A549 (cell line): ENCODE measurements around the gene TMEM186.

ENCODE experiments used
- CHD2 ChIP-seq: fragments of 150-350 bp; IDR thresholded peaks from 2 replicates; pipeline ENCODE4 v1.6.1; 2014; ENCODE audit warnings: low read length; ENCODE audit not compliant: partially characterized antibody
- EP300 ChIP-seq, 2 experiments: fragments of >200 bp; sonication (Bioruptor Twin); formaldehyde crosslinking; IDR thresholded peaks; 2 replicates in 1 of 2; 3 replicates in 1 of 2; pipeline ENCODE4 v1.6.1; 2016 to 2017
- POLR2A ChIP-seq: IDR thresholded peaks from 2 replicates; pipeline ENCODE4 v1.6.1; 2012; ENCODE audit warnings: mild to moderate bottlenecking, low read length
- ZC3H11A ChIP-seq: fragments of 450-650 bp; IDR thresholded peaks from 2 replicates; pipeline ENCODE4 v1.6.1; 2014; ENCODE audit warnings: antibody characterized with exemption, mild to moderate bottlenecking
- TF ChIP-seq, protein P1 (sequence below): fragments of >200 bp; sonication (Bioruptor Twin); formaldehyde crosslinking; IDR thresholded peaks from 3 replicates; pipeline ENCODE4 v1.5.1; 2016
- TF ChIP-seq, protein P2 (sequence below): fragments of 450-650 bp; IDR thresholded peaks from 2 replicates; pipeline ENCODE4 v1.6.1; 2014; ENCODE audit warnings: antibody characterized with exemption

DNA sequence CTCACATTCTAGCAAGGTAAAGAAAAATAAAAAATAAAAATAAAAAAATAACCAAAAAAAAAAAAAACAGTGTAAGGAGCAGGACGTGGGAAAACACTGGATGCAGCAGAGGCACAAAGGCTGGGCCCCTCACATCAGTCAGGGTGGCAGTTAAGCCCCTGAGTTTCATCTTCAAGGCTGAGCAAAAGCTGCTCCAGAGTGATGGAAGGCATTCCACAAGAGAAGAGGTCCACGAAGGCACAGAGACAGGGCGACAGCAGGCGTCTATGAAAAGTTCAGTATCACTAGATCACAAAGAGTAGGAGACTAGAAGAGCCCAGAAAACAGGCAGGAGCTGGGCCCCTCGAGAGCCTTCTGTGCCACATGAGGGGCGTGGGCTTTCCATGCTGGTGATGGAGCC lies 12.0 kb downstream of the TMEM186 start:
- TF ChIP-seq CHD2 = no peak
- TF ChIP-seq, protein P1, sequence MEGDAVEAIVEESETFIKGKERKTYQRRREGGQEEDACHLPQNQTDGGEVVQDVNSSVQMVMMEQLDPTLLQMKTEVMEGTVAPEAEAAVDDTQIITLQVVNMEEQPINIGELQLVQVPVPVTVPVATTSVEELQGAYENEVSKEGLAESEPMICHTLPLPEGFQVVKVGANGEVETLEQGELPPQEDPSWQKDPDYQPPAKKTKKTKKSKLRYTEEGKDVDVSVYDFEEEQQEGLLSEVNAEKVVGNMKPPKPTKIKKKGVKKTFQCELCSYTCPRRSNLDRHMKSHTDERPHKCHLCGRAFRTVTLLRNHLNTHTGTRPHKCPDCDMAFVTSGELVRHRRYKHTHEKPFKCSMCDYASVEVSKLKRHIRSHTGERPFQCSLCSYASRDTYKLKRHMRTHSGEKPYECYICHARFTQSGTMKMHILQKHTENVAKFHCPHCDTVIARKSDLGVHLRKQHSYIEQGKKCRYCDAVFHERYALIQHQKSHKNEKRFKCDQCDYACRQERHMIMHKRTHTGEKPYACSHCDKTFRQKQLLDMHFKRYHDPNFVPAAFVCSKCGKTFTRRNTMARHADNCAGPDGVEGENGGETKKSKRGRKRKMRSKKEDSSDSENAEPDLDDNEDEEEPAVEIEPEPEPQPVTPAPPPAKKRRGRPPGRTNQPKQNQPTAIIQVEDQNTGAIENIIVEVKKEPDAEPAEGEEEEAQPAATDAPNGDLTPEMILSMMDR = no peak
- TF ChIP-seq ZC3H11A = no peak
- no peak for TF ChIP-seq EP300 (IDR thresholded peaks at IDR 0.05)
- TF ChIP-seq, protein P2, sequence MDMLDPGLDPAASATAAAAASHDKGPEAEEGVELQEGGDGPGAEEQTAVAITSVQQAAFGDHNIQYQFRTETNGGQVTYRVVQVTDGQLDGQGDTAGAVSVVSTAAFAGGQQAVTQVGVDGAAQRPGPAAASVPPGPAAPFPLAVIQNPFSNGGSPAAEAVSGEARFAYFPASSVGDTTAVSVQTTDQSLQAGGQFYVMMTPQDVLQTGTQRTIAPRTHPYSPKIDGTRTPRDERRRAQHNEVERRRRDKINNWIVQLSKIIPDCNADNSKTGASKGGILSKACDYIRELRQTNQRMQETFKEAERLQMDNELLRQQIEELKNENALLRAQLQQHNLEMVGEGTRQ = no peak
- TF ChIP-seq POLR2A = no peak
